Lower lobe of right lung (tissue), 2 donors: ENCODE measurements around the gene MOGAT1. TPM values are rescaled to one million over a fixed set of nuclear protein-coding genes. Genes with fewer than 3 reads are reported as not detected.
A peak's percentile ranks its signal among the peaks of the same experiment; 100 is the strongest.

Source experiments
- ATAC-seq, 2 donors: fragments of 200-7000 bp; cut with Tn5 transposase; one replicate each; pipeline ENCODE4 v1.9.1; 2020 to 2022; ENCODE audit warnings: mild to moderate bottlenecking in 2 of 2, moderate library complexity in 2 of 2
- DNase-seq: peaks from one replicate; pipeline ENCODE4 v3.0.0-alpha.2; 2020
- H3K27ac ChIP-seq: fragments of 200-600 bp; one replicate; pipeline ENCODE4 v1.8.0; 2022
- H3K27me3 ChIP-seq: fragments of 200-600 bp; one replicate; pipeline ENCODE4 v1.8.0; 2022; ENCODE audit warnings: low read depth
- H3K36me3 ChIP-seq: fragments of 200-600 bp; one replicate; pipeline ENCODE4 v1.8.0; 2022; ENCODE audit warnings: mild to moderate bottlenecking
- H3K4me1 ChIP-seq: fragments of 200-600 bp; one replicate; pipeline ENCODE4 v1.8.0; 2022
- H3K4me3 ChIP-seq: fragments of 200-600 bp; one replicate; pipeline ENCODE4 v1.8.0; 2022; ENCODE audit warnings: mild to moderate bottlenecking
- H3K9me3 ChIP-seq: fragments of 200-600 bp; one replicate; pipeline ENCODE4 v1.8.0; 2022
- CTCF ChIP-seq: fragments of 200-600 bp; IDR thresholded peaks from one replicate; pipeline ENCODE4 v1.8.0; 2022; ENCODE audit warnings: antibody characterized with exemption, mild to moderate bottlenecking
- intact Hi-C: fragments of 100-400 bp; cut with DNase I; formaldehyde crosslinking; loops from one replicate; pipeline ENCODE4 v1.11.0; 2022
- total RNA-seq: library from RNA; stranded (reverse); fragmentation: NEBNext Ultra II Directional; extraction: Animal tissue kit (Norgen Biotek cat#: 25700); gene quantifications from one replicate; pipeline ENCODE4 v1.2.1, GENCODE V29; 2021
- donor health status: DM: no; HTN: yes; CAD: no; lungs with severe emphysema.

Gene MOGAT1
- total RNA-seq, 1 donor from 2014 or later, result 3.2 TPM

GRCh38 chr2:222707102-222707688, 35.7 kb downstream of the MOGAT1 start:
- intact Hi-C loops, result no loop called here
- Histone ChIP-seq H3K4me3 (no peak overlapping the region), H3K4me1 (peaks cover 25% of the 10 kb centered on the region), H3K9me3 (no peaks in the 10 kb centered on the region), H3K27ac (no peak overlapping the region), H3K36me3 (no peaks in the 10 kb centered on the region), H3K27me3 (no peaks in the 10 kb centered on the region)
- ATAC-seq (no peak), DNase-seq (no peak)
- no peak for TF ChIP-seq CTCF

GRCh38 chr2:222707689-222708273, 36.3 kb downstream of the MOGAT1 start:
- intact Hi-C loops, result no loop called here
- no peaks in the 10 kb centered on the region for H3K27me3 ChIP-seq
- H3K9me3 ChIP-seq, result no peaks in the 10 kb centered on the region
- H3K36me3 ChIP-seq, result no peaks in the 10 kb centered on the region
- H3K4me3 ChIP-seq, result no peak overlapping the region
- DNase-seq, result no peak
- H3K4me1 ChIP-seq, result peaks cover 25% of the 10 kb centered on the region
- TF ChIP-seq CTCF, result no peak
- no peak overlapping the region for H3K27ac ChIP-seq
- peak; percentile 50 to 52 for ATAC-seq

- Histone ChIP-seq H3K9me3 (no peaks in the 10 kb centered on the region), H3K27me3 (no peaks in the 10 kb centered on the region), H3K27ac (no peak overlapping the region), H3K36me3 (no peaks in the 10 kb centered on the region), H3K4me3 (no peak overlapping the region), H3K4me1 (peaks cover 25% of the 10 kb centered on the region)
- DNase-seq (peak; percentile 88), ATAC-seq (peak; percentile 82 to 83)
- TF ChIP-seq CTCF, result peak; percentile 96
- intact Hi-C loops, result no loop called here
Observed at GRCh38 chr2:222708274-222708710, 36.8 kb downstream of the MOGAT1 start.

GRCh38 chr2:222709191-222709891, 37.9 kb downstream of the MOGAT1 start:
- intact Hi-C loops, result no loop called here
- H3K4me3 ChIP-seq, result peak overlapping the region; percentile 38
- ATAC-seq, result peak; percentile 90 to 93
- H3K9me3 ChIP-seq, result no peaks in the 10 kb centered on the region
- H3K27me3 ChIP-seq, result no peaks in the 10 kb centered on the region
- H3K36me3 ChIP-seq, result no peaks in the 10 kb centered on the region
- peak; percentile 75 for DNase-seq
- no peak for TF ChIP-seq CTCF
- peak overlapping the region; percentile 66 for H3K27ac ChIP-seq
- peaks cover 28% of the 10 kb centered on the region for H3K4me1 ChIP-seq

GRCh38 chr2:222710736-222711135, 39.3 kb downstream of the MOGAT1 start:
- no peaks in the 10 kb centered on the region for H3K9me3 ChIP-seq
- H3K27me3 ChIP-seq, result no peaks in the 10 kb centered on the region
- no peak for ATAC-seq
- intact Hi-C loops, result no loop called here
- H3K36me3 ChIP-seq, result no peaks in the 10 kb centered on the region
- TF ChIP-seq CTCF, result no peak
- H3K4me1 ChIP-seq, result peaks cover 28% of the 10 kb centered on the region
- no peak for DNase-seq
- H3K27ac ChIP-seq, result no peak overlapping the region
- no peak overlapping the region for H3K4me3 ChIP-seq
